HCT116 (cell line): ENCODE data around the gene HTR7.
"Not testable (repeated sequence)": the region's sequence is repeated elsewhere in the genome, so short reads cannot be mapped to it uniquely, and the experiment has no call there.

Source experiments
- EZH2 ChIP-seq: fragments of 200-600 bp; sonication (generic); IDR thresholded peaks from 2 replicates; pipeline ENCODE4 v1.6.1; 2017; ENCODE audit warnings: antibody characterized with exemption, mixed run types
- JUND ChIP-seq: IDR thresholded peaks from 2 replicates; pipeline ENCODE4 v1.6.1; 2012
- POLR2A ChIP-seq: IDR thresholded peaks from 2 replicates; pipeline ENCODE4 v1.7.0; 2011; ENCODE audit warnings: borderline replicate concordance; ENCODE audit not compliant: insufficient read depth, insufficient read length; ENCODE audit errors: extremely low read depth
- RAD21 ChIP-seq: IDR thresholded peaks from 2 replicates; pipeline ENCODE4 v1.6.1; 2012; ENCODE audit warnings: low read depth, mild to moderate bottlenecking
- TF ChIP-seq, protein P1 (sequence below), 3 experiments: fragments of 200-600 bp in 1 of 3; sonication (generic) in 1 of 3; IDR thresholded peaks in 2 of 3; conservative IDR thresholded peaks in 1 of 3; 2 replicates each; pipeline ENCODE4 v1.5.1; 2012 to 2017; ENCODE audit warnings: low read depth in 2 of 3, low read length in 2 of 3, antibody characterized with exemption in 1 of 3, borderline replicate concordance in 1 of 3, control low read depth in 1 of 3, mild to moderate bottlenecking in 1 of 3, mixed read lengths in 1 of 3, mixed run types in 1 of 3, moderate library complexity in 1 of 3; ENCODE audit not compliant: insufficient read depth in 1 of 3

- TF ChIP-seq POLR2A, RAD21, JUND, EZH2: not testable (repeated sequence)
- TF ChIP-seq, protein P1, sequence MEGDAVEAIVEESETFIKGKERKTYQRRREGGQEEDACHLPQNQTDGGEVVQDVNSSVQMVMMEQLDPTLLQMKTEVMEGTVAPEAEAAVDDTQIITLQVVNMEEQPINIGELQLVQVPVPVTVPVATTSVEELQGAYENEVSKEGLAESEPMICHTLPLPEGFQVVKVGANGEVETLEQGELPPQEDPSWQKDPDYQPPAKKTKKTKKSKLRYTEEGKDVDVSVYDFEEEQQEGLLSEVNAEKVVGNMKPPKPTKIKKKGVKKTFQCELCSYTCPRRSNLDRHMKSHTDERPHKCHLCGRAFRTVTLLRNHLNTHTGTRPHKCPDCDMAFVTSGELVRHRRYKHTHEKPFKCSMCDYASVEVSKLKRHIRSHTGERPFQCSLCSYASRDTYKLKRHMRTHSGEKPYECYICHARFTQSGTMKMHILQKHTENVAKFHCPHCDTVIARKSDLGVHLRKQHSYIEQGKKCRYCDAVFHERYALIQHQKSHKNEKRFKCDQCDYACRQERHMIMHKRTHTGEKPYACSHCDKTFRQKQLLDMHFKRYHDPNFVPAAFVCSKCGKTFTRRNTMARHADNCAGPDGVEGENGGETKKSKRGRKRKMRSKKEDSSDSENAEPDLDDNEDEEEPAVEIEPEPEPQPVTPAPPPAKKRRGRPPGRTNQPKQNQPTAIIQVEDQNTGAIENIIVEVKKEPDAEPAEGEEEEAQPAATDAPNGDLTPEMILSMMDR (IDR thresholded peaks at IDR 0.05 in 2 of 3, conservative IDR thresholded peaks at IDR 0.05 in 1 of 3; ENCODE audit: borderline replicate concordance in 1 of 3, insufficient read depth in 1 of 3, low read depth in 2 of 3, low read length in 2 of 3), result not testable (repeated sequence)
Measured at GRCh38 chr10:90896916-90897315, 39.1 kb upstream of the HTR7 start.
